Measurements from ENCODE around the gene ZNF485.
"Not testable (repeated sequence)": the region's sequence is repeated elsewhere in the genome, so short reads cannot be mapped to it uniquely, and the experiment has no call there.

ZNF485 gene

DNA sequence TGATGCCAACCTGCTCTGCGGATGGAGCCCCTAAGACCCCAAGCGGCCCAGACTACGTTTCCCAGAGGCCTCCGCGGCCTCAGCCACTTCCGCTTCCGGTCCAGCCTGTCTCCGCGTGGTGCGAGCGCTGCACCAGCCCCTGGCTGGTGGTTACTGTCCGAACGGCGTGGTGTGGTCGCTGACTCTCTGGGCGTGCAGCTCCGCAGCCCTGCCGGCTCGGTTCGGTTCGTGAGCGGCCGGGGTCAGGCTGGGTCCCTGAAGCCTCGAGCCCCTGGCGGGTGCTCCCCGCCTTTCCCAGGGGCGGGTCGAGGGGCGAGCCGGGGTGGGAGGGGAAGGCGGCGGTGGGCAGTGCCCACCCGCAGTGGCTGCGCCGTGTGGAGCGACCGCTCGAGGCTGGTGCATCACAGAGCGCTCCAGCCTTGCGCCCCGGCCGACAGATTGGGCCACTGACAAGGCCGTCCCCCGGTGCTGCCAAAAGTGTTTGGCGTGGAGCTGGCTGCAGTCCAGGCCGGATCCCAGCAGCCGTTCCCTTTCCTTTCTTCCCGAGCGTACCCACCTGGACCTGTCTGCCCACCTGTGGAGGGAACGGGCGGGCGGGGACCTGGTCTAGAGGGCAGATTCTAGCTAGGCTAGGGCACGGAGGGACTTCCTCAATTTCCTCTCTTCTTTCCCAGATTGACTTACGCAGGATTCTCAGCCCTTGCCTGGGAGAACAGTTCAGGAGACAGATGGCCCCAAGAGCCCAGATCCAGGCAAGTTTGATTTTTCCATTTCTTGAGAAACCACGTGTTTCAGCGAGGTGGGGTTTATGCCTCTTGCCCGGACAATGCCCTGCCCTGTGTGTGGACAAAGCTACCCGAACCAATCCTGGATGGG, at the start of gene ZNF485:
Gene ZNF485 (plus strand): TSS at position 116 of the 876 bp plus-strand sequence. CDS start 613 bp downstream, at position 729.
- peak; percentile 72 for DNase-seq

GRCh38 chr10:43557214-43557613, 49.0 kb upstream of the ZNF485 start:
- no peak for DNase-seq

DNA sequence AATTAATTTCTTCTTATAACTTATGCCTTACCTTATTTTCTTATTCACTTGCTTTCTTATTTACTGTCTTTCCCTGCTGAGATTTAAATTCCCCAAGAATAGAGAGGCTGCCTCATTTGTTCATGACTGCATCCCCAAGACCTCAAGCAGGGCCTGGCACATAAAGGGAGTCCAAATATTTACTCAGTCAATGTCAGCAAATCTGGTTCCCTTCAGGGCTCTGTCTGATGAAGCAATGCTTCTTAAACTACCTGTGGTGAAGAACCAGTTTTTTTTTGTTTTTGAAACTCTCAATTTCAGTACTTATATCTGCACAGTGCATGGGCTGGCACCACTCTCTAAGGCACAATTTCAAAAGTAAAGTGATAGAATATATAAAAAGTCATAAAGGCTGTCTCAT, 36.6 kb upstream of the ZNF485 start:
- no peak for DNase-seq

- DNase-seq: no peak
Observed at GRCh38 chr10:43570971-43571370, 35.3 kb upstream of the ZNF485 start.

- no peak for DNase-seq
Observed at GRCh38 chr10:43573250-43574000, 32.8 kb upstream of the ZNF485 start.

DNA sequence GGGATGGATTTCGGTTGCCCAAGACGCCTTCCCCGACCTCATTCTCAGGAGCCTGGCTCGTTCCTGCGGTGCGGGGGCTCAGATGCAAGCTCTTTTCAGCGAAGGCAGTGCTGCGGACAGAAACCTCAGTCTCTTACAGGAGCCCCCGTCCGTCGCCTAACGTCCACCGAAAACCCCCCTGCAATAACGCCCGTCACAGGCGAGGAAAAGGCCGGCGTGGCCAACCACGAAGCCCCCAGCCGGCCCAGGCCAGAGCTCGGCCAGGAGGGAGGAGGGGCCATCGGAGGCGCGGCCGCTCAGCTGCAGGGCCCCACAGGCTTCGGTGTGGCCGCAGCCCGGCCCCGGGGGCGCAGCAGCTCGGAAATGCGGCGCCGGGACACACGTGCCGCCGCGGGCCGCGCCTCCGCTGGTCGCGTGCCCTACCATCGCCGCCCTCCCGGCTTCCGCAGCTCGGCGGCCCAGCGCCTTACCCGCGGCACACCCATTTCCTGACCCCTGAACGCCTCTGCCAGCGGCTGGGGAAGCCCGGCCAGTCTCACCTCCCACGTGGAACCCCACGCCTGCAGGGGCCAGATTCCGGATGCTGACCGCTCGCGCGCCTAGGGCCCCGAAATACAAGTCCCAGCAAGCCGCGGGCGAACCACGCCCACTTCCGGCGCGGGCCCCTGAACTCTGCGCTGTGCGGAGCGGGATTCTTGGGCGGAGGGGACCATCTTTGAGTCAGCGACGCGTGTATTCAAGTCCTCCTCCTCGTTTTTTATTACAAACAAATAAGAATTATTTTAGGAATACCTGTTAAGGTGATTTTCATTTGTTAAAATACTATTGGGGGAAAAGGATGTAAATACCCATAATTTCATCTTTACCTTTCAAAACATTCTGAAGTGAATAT, 32.0 kb upstream of the ZNF485 start, which contains the start of gene ZNF239:
Gene ZNF239 (minus strand): TSS at position 616 of the 892 bp plus-strand sequence. CDS start 16,537 bp downstream, outside the sequence.
- DNase-seq: peak; percentile 86

DNA sequence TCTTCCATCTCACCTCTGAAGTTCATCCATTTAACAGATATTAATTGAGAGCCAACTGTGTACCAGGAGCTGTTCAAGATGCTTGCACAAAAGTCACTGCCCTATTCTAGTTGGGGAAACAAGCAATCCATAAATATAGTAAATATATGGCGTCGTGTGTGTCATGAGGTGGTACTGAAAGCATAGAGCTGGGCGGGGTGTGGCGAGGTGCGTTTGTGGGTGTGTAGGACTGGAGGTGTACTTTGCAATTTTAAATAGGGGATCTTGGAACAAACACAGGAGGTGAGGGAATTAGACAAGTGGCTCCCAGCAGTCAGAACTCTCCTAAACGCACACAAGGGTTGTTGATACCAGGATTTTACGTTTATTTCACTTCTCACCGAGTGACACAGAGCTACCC, 31.3 kb upstream of the ZNF485 start:
- DNase-seq: no peak

DNA sequence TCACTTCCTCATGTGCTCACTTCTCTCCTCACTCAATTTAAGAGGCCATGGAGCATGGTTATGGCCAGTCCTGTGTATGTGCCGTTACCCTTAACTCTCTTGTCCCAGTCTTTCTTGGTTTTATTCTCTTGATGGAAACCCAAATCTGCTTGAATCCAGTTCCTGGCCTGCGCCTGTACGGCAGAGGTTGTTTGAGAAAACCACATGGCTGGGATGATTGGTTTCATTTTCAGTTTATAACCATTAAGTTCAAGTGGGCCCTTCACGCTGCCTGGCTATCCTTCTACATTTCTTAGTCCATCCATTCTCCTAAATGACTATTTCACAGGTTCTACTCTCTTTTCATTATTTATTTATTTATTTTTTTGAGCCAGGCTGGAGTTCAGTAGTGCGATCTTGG, 30.2 kb upstream of the ZNF485 start:
- DNase-seq: no peak

- no peak for DNase-seq
Observed at GRCh38 chr10:43576580-43576979, 29.7 kb upstream of the ZNF485 start.

DNA sequence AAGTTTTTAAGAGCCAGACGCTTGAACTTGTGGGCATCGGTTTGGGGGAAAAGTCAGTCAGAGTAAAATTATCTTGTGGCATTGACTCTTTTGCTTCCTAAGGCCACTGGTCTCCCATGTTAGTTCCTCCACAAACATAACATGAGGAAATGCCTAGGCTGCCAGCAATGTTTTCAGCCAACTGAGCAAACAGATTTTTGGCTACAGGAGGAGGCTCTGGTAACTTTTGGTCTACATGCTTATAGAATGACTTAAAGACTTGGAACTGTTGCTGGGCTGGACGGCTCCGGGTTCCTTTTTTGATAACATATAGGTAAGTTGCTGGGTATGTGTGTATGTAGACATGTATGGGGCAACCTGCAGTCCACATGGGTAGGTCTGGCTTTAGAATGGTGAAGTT, 22.2 kb upstream of the ZNF485 start:
- DNase-seq: no peak

DNA sequence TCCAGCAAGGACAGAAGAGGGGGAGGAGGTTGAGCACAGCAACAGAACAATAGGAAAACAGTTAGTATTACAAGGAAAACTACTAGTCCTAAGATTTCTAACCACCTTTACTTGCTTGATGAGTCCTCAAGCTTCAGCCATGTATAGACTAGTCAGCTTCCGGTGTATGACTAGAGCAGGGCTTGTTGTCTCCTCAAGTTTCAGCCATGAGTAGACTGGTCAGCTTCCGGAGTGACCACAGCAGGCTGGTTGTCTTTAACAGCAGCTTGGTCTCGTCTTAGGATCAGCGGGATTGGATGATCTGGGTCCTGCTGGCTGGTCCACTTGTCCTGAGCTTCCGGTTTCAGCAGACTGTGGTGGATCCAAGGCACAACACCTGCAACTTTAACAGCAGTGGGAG, 21.2 kb upstream of the ZNF485 start:
- DNase-seq: no peak

DNA sequence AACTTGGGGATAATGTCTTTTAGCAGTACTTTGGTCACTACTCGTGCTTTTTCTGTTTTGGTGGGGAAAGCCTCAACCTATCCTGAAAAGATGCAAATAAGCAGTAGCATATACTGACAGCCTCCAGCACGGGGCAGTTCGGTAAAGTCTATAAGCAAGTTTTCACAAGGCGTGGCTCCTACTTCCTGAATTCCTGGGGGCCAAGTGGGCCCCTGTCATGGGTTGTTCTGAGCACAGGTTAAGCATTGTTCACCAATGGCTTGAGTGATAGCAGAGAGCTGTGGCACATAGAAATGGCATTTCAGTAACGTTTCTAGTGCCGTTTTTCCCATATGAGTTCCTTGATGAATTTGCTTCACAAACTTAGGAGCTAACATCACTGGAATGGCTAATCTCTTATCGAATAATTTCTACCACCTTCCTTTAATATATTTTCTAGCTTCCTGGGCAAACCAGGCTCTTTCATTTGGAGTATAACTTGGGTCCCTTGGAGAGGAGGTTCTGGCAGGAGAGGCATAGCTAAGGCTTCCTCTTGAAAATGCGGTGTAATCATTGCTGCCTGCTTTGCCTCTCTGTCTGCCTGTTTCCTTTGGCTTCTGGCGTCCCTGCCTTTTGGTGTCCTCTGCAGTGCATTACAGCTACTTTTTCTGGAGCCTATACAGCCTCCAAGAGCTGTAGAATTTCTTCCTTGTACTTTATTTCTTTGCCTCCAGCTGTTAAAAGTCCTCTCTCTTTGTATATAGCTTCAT, 20.1 kb upstream of the ZNF485 start:
- no peak for DNase-seq

GRCh38 chr10:43586730-43587115, 19.5 kb upstream of the ZNF485 start:
- not testable (repeated sequence) for DNase-seq

DNA sequence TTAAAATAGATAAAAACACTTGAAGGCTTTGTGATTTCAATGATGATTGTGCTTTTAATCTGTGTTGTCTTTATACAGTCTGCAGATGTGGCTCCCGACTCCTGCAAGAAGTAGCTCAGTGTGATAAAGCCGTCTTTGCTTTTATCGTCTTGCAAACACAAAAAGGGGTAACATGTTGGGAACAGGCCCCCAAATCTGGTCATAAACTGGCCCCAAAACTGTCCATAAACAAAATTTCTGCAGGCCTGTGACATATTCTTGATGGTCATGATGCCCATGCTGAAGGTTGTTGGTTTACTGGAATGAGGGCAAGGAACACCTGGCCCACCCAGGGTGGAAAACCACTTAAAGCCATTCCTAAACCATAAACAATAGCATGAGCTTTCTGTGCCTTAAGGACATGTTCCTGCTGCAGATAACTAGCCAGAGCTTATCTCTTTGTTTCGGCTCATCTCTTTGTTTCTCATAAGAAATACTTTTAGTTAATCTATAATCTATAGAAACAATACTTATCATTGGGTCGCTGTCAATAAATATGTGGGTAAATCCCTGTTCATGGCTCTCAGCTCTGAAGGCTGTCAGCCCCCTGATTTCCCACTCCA, 14.8 kb upstream of the ZNF485 start:
- no peak for DNase-seq

- peak; percentile 26 for DNase-seq
Observed at GRCh38 chr10:43594944-43595589, 11.2 kb upstream of the ZNF485 start.

DNA sequence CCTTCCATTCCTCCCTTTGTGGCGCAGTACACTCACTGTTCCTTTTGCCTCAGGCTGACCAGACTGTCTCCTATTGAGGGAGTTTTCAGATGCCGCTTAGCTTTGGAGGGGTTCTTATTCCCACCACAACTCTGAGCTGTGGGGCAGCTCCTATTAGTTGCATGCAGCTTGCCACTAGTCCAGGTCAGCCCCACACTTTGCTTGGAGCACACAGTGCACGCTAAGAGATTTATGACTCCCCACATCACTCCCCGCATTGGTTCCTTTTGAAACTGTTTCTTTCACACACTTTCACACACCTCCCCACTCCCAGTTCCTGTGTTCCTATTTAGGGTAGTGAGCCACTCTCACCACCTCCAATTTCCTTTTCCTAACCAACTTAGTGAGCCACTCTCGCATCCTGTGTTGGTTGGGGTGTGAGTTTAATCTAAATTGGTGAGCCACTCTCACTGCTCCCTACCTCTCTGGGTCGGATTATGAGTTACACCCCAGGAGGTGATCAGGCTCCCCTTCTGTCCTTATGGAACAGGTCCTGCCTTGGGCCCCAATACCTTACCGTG, 10.4 kb upstream of the ZNF485 start:
- DNase-seq: peak; percentile 28

- DNase-seq: no peak
Observed at GRCh38 chr10:43596546-43596945, 9.7 kb upstream of the ZNF485 start.

- no peak for DNase-seq
Observed at GRCh38 chr10:43598446-43598845, 7.8 kb upstream of the ZNF485 start.

DNA sequence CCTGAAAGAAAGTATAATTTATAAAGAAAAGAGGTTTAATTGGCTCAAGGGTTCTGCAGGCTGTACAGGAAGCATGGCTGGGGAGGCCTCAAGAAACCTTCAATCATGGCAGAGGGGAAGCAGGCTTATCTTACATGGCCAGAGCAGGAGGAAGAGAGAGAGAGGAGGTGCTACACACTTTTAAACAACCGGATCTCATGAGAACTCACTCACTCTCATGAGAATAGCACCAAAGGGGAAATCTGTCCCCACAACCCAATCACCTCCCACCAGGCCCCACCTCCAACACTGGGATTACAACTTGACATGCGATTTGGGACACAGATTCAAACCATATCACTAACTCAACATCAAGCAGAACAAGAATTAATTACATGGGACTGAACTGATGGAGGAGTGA, 6.9 kb upstream of the ZNF485 start:
- DNase-seq: no peak

GRCh38 chr10:43601576-43601975, 4.7 kb upstream of the ZNF485 start:
- not testable (repeated sequence) for DNase-seq

GRCh38 chr10:43605850-43606322, 352 bp upstream of the ZNF485 start:
- no peak for DNase-seq

Measured in activated naive CD4-positive, alpha-beta T cell treated with Interleukin-2 at 50 U/mL for 16 hours (primary cell).